ENCODE data around the gene EDEM3.

Gene EDEM3

GRCh38 chr1:184753117-184753516 lies 1.5 kb downstream of the EDEM3 start:
- no peak for TF ChIP-seq EZH2phosphoT487 (IDR thresholded peaks at IDR 0.05; ENCODE audit: borderline replicate concordance)
- no peak for TF ChIP-seq CTCF (conservative IDR thresholded peaks at IDR 0.05; ENCODE audit: low read length)
- Histone ChIP-seq H3K9ac (ENCODE audit: low read depth, low read length, poor library complexity, severe bottlenecking) (peak overlapping the region; percentile 88), H4K20me1 (ENCODE audit: insufficient read depth, low read length, poor library complexity, severe bottlenecking) (peaks cover 25% of the 10 kb centered on the region), H3K9me3 (ENCODE audit: insufficient read depth, low read depth, low read length) (no peaks in the 10 kb centered on the region), H3K4me3 (ENCODE audit: low read length, poor library complexity, severe bottlenecking) (peak overlapping the region; percentile 88), H3K4me1 (ENCODE audit: insufficient read depth, low read length, poor library complexity, severe bottlenecking) (peaks cover 49% of the 10 kb centered on the region), H3K4me2 (ENCODE audit: low read depth, low read length, poor library complexity, severe bottlenecking) (peak overlapping the region; percentile 75), H3K79me2 (ENCODE audit: insufficient read depth, low read length) (peaks cover 59% of the 10 kb centered on the region), H3K27me3 (ENCODE audit: insufficient read depth, low read length, poor library complexity, severe bottlenecking) (no peaks in the 10 kb centered on the region), H3K36me3 (ENCODE audit: insufficient read depth, low read length) (no peaks in the 10 kb centered on the region), H3F3A (ENCODE audit: low read depth) (no peaks in the 10 kb centered on the region), H2AFZ (ENCODE audit: low read length) (no peak overlapping the region), H3K9me2 (replicated peaks; ENCODE audit: low read depth, low read length) (no peaks in the 10 kb centered on the region)

- Histone ChIP-seq H3K79me2 (ENCODE audit: insufficient read depth, low read length) (peaks cover 64% of the 10 kb centered on the region), H3K4me2 (ENCODE audit: low read depth, low read length, poor library complexity, severe bottlenecking) (peak overlapping the region; percentile 75), H3K4me3 (ENCODE audit: low read length, poor library complexity, severe bottlenecking) (peak overlapping the region; percentile 88), H3K9me3 (ENCODE audit: insufficient read depth, low read depth, low read length) (no peaks in the 10 kb centered on the region), H3F3A (ENCODE audit: low read depth) (no peaks in the 10 kb centered on the region), H2AFZ (ENCODE audit: low read length) (no peak overlapping the region), H3K4me1 (ENCODE audit: insufficient read depth, low read length, poor library complexity, severe bottlenecking) (peaks cover 52% of the 10 kb centered on the region), H3K9me2 (replicated peaks; ENCODE audit: low read depth, low read length) (no peaks in the 10 kb centered on the region), H3K27me3 (ENCODE audit: insufficient read depth, low read length, poor library complexity, severe bottlenecking) (no peaks in the 10 kb centered on the region), H4K20me1 (ENCODE audit: insufficient read depth, low read length, poor library complexity, severe bottlenecking) (peaks cover 25% of the 10 kb centered on the region), H3K36me3 (ENCODE audit: insufficient read depth, low read length) (no peaks in the 10 kb centered on the region), H3K9ac (ENCODE audit: low read depth, low read length, poor library complexity, severe bottlenecking) (peak overlapping the region; percentile 88)
- TF ChIP-seq CTCF (conservative IDR thresholded peaks at IDR 0.05; ENCODE audit: low read length): no peak
- TF ChIP-seq EZH2phosphoT487 (IDR thresholded peaks at IDR 0.05; ENCODE audit: borderline replicate concordance): no peak
These were observed 2.0 kb downstream of the EDEM3 start for GRCh38 chr1:184752656-184753055.

- Histone ChIP-seq H3K79me2 (ENCODE audit: insufficient read depth, low read length) (peaks cover 78% of the 10 kb centered on the region), H3K4me1 (ENCODE audit: insufficient read depth, low read length, poor library complexity, severe bottlenecking) (peaks cover 78% of the 10 kb centered on the region), H2AFZ (ENCODE audit: low read length) (no peak overlapping the region), H3K36me3 (ENCODE audit: insufficient read depth, low read length) (no peaks in the 10 kb centered on the region), H3F3A (ENCODE audit: low read depth) (peaks cover 13% of the 10 kb centered on the region; the same call in 1 of the 2 replicates), H3K9me3 (ENCODE audit: insufficient read depth, low read depth, low read length) (no peaks in the 10 kb centered on the region), H4K20me1 (ENCODE audit: insufficient read depth, low read length, poor library complexity, severe bottlenecking) (peaks cover 17% of the 10 kb centered on the region), H3K9ac (ENCODE audit: low read depth, low read length, poor library complexity, severe bottlenecking) (peak overlapping the region; percentile 54), H3K4me3 (ENCODE audit: low read length, poor library complexity, severe bottlenecking) (peak overlapping the region; percentile 53), H3K27me3 (ENCODE audit: insufficient read depth, low read length, poor library complexity, severe bottlenecking) (no peaks in the 10 kb centered on the region), H3K9me2 (replicated peaks; ENCODE audit: low read depth, low read length) (no peaks in the 10 kb centered on the region), H3K4me2 (ENCODE audit: low read depth, low read length, poor library complexity, severe bottlenecking) (peak overlapping the region; percentile 66)
- TF ChIP-seq EZH2phosphoT487 (IDR thresholded peaks at IDR 0.05; ENCODE audit: borderline replicate concordance): no peak
- no peak for TF ChIP-seq CTCF (conservative IDR thresholded peaks at IDR 0.05; ENCODE audit: low read length)
These were observed 5.9 kb downstream of the EDEM3 start for GRCh38 chr1:184748740-184749139.

All from Loucy (cell line).